Measurements from ENCODE around the gene GRIN2A.
A peak's percentile ranks its signal among the peaks of the same experiment; 100 is the strongest.

GRIN2A gene

GRCh38 chr16:10121897-10122425 is 60.3 kb downstream of the GRIN2A start:
- H3K36me3 ChIP-seq (ENCODE audit: control insufficient read depth in 1 of 2, insufficient read depth in 2 of 2, low read depth in 1 of 2, low read length in 2 of 2) = no peaks in the 10 kb centered on the region
- H3K27ac ChIP-seq (ENCODE audit: low read length, poor library complexity, severe bottlenecking) = no peak overlapping the region
- no peak overlapping the region for H3K4ac ChIP-seq (ENCODE audit: low read depth in 1 of 2, low read length in 2 of 2)
- peak overlapping the region in 1 of 2 experiments; percentile 12 for H3K18ac ChIP-seq (ENCODE audit: low read depth in 1 of 2, low read length in 2 of 2)
- H4K91ac ChIP-seq (ENCODE audit: low read length) = no peak overlapping the region
- H3K9ac ChIP-seq (ENCODE audit: low read length) = peak overlapping the region; percentile 53
- no peak overlapping the region for H3K4me2 ChIP-seq (ENCODE audit: low read length, poor library complexity, severe bottlenecking)
- 61% methylated on average over 5 of the region's 5 CpGs for WGBS
- H2BK12ac ChIP-seq (ENCODE audit: low read length in 2 of 2) = no peak overlapping the region
- no peak overlapping the region for H2BK5ac ChIP-seq (ENCODE audit: low read depth, low read length, poor library complexity, severe bottlenecking)
- no peak overlapping the region for H3K14ac ChIP-seq (ENCODE audit: low read length in 2 of 2)
- no peaks in the 10 kb centered on the region for H3K4me1 ChIP-seq (ENCODE audit: control insufficient read depth, insufficient read depth, low read depth, low read length)
- no peak overlapping the region for H2BK120ac ChIP-seq (ENCODE audit: low read depth, low read length)
- no peak overlapping the region for H2AK5ac ChIP-seq (ENCODE audit: low read length, severe bottlenecking)
- H3K27me3 ChIP-seq (ENCODE audit: control insufficient read depth in 1 of 2, insufficient read depth in 1 of 2, low read length in 2 of 2) = no peaks in the 10 kb centered on the region
- no peak overlapping the region for H3K23ac ChIP-seq (ENCODE audit: low read length in 2 of 2)
- no peaks in the 10 kb centered on the region for H3K79me1 ChIP-seq (replicated peaks; ENCODE audit: low read length, poor library complexity, severe bottlenecking)
- no peak overlapping the region for H2BK15ac ChIP-seq (ENCODE audit: low read depth, poor library complexity, severe bottlenecking)
- no peak overlapping the region for H4K8ac ChIP-seq (ENCODE audit: low read length)
- no peak overlapping the region for H2AFZ ChIP-seq (ENCODE audit: low read depth, low read length)
- peak overlapping the region in 1 of 2 experiments; percentile 27 for H3K4me3 ChIP-seq (ENCODE audit: insufficient read depth in 1 of 2, low read depth in 1 of 2, low read length in 2 of 2)
- no peaks in the 10 kb centered on the region for H3K9me3 ChIP-seq (ENCODE audit: control insufficient read depth, low read length)
- DNase-seq = peak; percentile 12

DNA sequence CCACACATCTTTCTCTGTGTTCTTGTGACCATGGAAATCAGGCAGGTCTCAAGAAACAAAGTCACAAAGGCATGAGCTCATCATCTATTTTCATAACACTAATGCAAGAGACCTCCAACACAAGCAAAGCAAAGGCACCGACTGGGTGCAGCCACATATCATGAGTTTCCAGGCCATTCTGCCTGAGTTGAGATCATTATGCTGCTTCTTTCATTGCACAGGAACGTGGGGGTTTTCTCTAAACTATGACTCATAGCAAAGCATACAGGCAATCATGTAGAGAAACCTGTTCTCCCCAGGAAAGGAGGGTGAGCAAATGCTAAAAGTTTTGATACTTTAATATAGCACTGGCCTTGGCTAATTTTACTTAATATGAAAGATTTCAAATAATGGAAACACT is 60.7 kb downstream of the GRIN2A start:
- H2BK5ac ChIP-seq (ENCODE audit: low read depth, low read length, poor library complexity, severe bottlenecking) = no peak overlapping the region
- no peaks in the 10 kb centered on the region for H3K36me3 ChIP-seq (ENCODE audit: control insufficient read depth in 1 of 2, insufficient read depth in 2 of 2, low read depth in 1 of 2, low read length in 2 of 2)
- 86% methylated on average over 1 of the region's 2 CpGs for WGBS
- H2AK5ac ChIP-seq (ENCODE audit: low read length, severe bottlenecking) = no peak overlapping the region
- no peak overlapping the region for H3K4me2 ChIP-seq (ENCODE audit: low read length, poor library complexity, severe bottlenecking)
- H3K4me1 ChIP-seq (ENCODE audit: control insufficient read depth, insufficient read depth, low read depth, low read length) = no peaks in the 10 kb centered on the region
- DNase-seq = peak; percentile 87
- H2BK12ac ChIP-seq (ENCODE audit: low read length in 2 of 2) = no peak overlapping the region
- no peak overlapping the region for H3K14ac ChIP-seq (ENCODE audit: low read length in 2 of 2)
- no peak overlapping the region for H3K27ac ChIP-seq (ENCODE audit: low read length, poor library complexity, severe bottlenecking)
- no peak overlapping the region for H3K4ac ChIP-seq (ENCODE audit: low read depth in 1 of 2, low read length in 2 of 2)
- H3K18ac ChIP-seq (ENCODE audit: low read depth in 1 of 2, low read length in 2 of 2) = no peak overlapping the region
- H2BK15ac ChIP-seq (ENCODE audit: low read depth, poor library complexity, severe bottlenecking) = no peak overlapping the region
- peak overlapping the region; percentile 53 for H3K9ac ChIP-seq (ENCODE audit: low read length)
- no peaks in the 10 kb centered on the region for H3K9me3 ChIP-seq (ENCODE audit: control insufficient read depth, low read length)
- no peak overlapping the region for H2BK120ac ChIP-seq (ENCODE audit: low read depth, low read length)
- H2AFZ ChIP-seq (ENCODE audit: low read depth, low read length) = no peak overlapping the region
- H3K23ac ChIP-seq (ENCODE audit: low read length in 2 of 2) = no peak overlapping the region
- H3K27me3 ChIP-seq (ENCODE audit: control insufficient read depth in 1 of 2, insufficient read depth in 1 of 2, low read length in 2 of 2) = no peaks in the 10 kb centered on the region
- H3K79me1 ChIP-seq (replicated peaks; ENCODE audit: low read length, poor library complexity, severe bottlenecking) = no peaks in the 10 kb centered on the region
- no peak overlapping the region for H4K91ac ChIP-seq (ENCODE audit: low read length)
- peak overlapping the region in 1 of 2 experiments; percentile 27 for H3K4me3 ChIP-seq (ENCODE audit: insufficient read depth in 1 of 2, low read depth in 1 of 2, low read length in 2 of 2)
- no peak overlapping the region for H4K8ac ChIP-seq (ENCODE audit: low read length)

GRCh38 chr16:10120953-10121352 is 61.3 kb downstream of the GRIN2A start:
- no peak overlapping the region for H2BK5ac ChIP-seq (ENCODE audit: low read depth, low read length, poor library complexity, severe bottlenecking)
- H2AFZ ChIP-seq (ENCODE audit: low read depth, low read length) = no peak overlapping the region
- no peak overlapping the region for H2BK12ac ChIP-seq (ENCODE audit: low read length in 2 of 2)
- no peak overlapping the region for H3K23ac ChIP-seq (ENCODE audit: low read length in 2 of 2)
- H3K4ac ChIP-seq (ENCODE audit: low read depth in 1 of 2, low read length in 2 of 2) = no peak overlapping the region
- no peak overlapping the region for H4K8ac ChIP-seq (ENCODE audit: low read length)
- H2BK120ac ChIP-seq (ENCODE audit: low read depth, low read length) = no peak overlapping the region
- no peak overlapping the region for H3K18ac ChIP-seq (ENCODE audit: low read depth in 1 of 2, low read length in 2 of 2)
- H3K36me3 ChIP-seq (ENCODE audit: control insufficient read depth in 1 of 2, insufficient read depth in 2 of 2, low read depth in 1 of 2, low read length in 2 of 2) = no peaks in the 10 kb centered on the region
- H3K9me3 ChIP-seq (ENCODE audit: control insufficient read depth, low read length) = no peaks in the 10 kb centered on the region
- H2AK5ac ChIP-seq (ENCODE audit: low read length, severe bottlenecking) = no peak overlapping the region
- H3K4me3 ChIP-seq (ENCODE audit: insufficient read depth in 1 of 2, low read depth in 1 of 2, low read length in 2 of 2) = no peak overlapping the region
- H3K27ac ChIP-seq (ENCODE audit: low read length, poor library complexity, severe bottlenecking) = no peak overlapping the region
- H3K9ac ChIP-seq (ENCODE audit: low read length) = peak overlapping the region; percentile 53
- H3K27me3 ChIP-seq (ENCODE audit: control insufficient read depth in 1 of 2, insufficient read depth in 1 of 2, low read length in 2 of 2) = no peaks in the 10 kb centered on the region
- no peak overlapping the region for H4K91ac ChIP-seq (ENCODE audit: low read length)
- H3K14ac ChIP-seq (ENCODE audit: low read length in 2 of 2) = no peak overlapping the region
- H3K79me1 ChIP-seq (replicated peaks; ENCODE audit: low read length, poor library complexity, severe bottlenecking) = no peaks in the 10 kb centered on the region
- H3K4me1 ChIP-seq (ENCODE audit: control insufficient read depth, insufficient read depth, low read depth, low read length) = no peaks in the 10 kb centered on the region
- DNase-seq = no peak
- H2BK15ac ChIP-seq (ENCODE audit: low read depth, poor library complexity, severe bottlenecking) = no peak overlapping the region
- no peak overlapping the region for H3K4me2 ChIP-seq (ENCODE audit: low read length, poor library complexity, severe bottlenecking)
- WGBS = 67% methylated on average over 4 of the region's 4 CpGs

DNA sequence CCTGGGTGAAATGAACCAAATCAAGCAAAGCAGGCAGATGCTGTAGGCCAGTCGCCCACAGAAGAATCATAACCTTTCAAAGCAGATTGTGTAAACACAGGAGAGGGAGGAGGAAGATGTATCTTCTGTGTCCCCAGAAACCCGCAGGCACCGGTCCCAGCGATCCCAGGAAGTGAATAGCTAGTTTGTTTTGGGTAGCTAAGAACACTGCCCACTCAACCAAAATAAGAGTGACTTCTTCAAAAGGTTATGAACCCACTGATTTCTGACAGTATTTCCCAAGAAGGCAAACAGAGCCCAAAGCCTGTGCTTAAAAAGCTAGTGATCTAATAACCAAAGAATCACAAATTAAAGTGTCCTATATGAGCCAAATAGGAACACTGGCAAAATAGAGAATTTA is 67.8 kb downstream of the GRIN2A start:
- peak overlapping the region; percentile 46 for H3K9ac ChIP-seq (ENCODE audit: low read length)
- no peak overlapping the region for H3K14ac ChIP-seq (ENCODE audit: low read length in 2 of 2)
- H3K4me1 ChIP-seq (ENCODE audit: control insufficient read depth, insufficient read depth, low read depth, low read length) = no peaks in the 10 kb centered on the region
- no peak overlapping the region for H2BK15ac ChIP-seq (ENCODE audit: low read depth, poor library complexity, severe bottlenecking)
- no peak overlapping the region for H3K18ac ChIP-seq (ENCODE audit: low read depth in 1 of 2, low read length in 2 of 2)
- H4K8ac ChIP-seq (ENCODE audit: low read length) = no peak overlapping the region
- no peaks in the 10 kb centered on the region for H3K79me1 ChIP-seq (replicated peaks; ENCODE audit: low read length, poor library complexity, severe bottlenecking)
- no peak overlapping the region for H4K91ac ChIP-seq (ENCODE audit: low read length)
- H2AK5ac ChIP-seq (ENCODE audit: low read length, severe bottlenecking) = no peak overlapping the region
- no peak overlapping the region for H2BK120ac ChIP-seq (ENCODE audit: low read depth, low read length)
- H3K23ac ChIP-seq (ENCODE audit: low read length in 2 of 2) = no peak overlapping the region
- no peaks in the 10 kb centered on the region for H3K36me3 ChIP-seq (ENCODE audit: control insufficient read depth in 1 of 2, insufficient read depth in 2 of 2, low read depth in 1 of 2, low read length in 2 of 2)
- no peak overlapping the region for H2BK12ac ChIP-seq (ENCODE audit: low read length in 2 of 2)
- no peak overlapping the region for H3K4ac ChIP-seq (ENCODE audit: low read depth in 1 of 2, low read length in 2 of 2)
- H3K27ac ChIP-seq (ENCODE audit: low read length, poor library complexity, severe bottlenecking) = no peak overlapping the region
- WGBS = 63% methylated on average over 4 of the region's 4 CpGs
- H3K9me3 ChIP-seq (ENCODE audit: control insufficient read depth, low read length) = no peaks in the 10 kb centered on the region
- H3K27me3 ChIP-seq (ENCODE audit: control insufficient read depth in 1 of 2, insufficient read depth in 1 of 2, low read length in 2 of 2) = no peaks in the 10 kb centered on the region
- DNase-seq = peak; percentile 23
- no peak overlapping the region for H3K4me2 ChIP-seq (ENCODE audit: low read length, poor library complexity, severe bottlenecking)
- no peak overlapping the region for H2AFZ ChIP-seq (ENCODE audit: low read depth, low read length)
- H2BK5ac ChIP-seq (ENCODE audit: low read depth, low read length, poor library complexity, severe bottlenecking) = no peak overlapping the region
- no peak overlapping the region for H3K4me3 ChIP-seq (ENCODE audit: insufficient read depth in 1 of 2, low read depth in 1 of 2, low read length in 2 of 2)
